Measurements from ENCODE around the gene ROR2. TPM values are rescaled to one million over a fixed set of nuclear protein-coding genes. Genes with fewer than 3 reads are reported as not detected.
"Not testable (repeated sequence)": the region's sequence is repeated elsewhere in the genome, so short reads cannot be mapped to it uniquely, and the experiment has no call there.

Gene ROR2
- total RNA-seq, 2 donors from 2014 or later: 24.7 to 28.4 TPM

DNA sequence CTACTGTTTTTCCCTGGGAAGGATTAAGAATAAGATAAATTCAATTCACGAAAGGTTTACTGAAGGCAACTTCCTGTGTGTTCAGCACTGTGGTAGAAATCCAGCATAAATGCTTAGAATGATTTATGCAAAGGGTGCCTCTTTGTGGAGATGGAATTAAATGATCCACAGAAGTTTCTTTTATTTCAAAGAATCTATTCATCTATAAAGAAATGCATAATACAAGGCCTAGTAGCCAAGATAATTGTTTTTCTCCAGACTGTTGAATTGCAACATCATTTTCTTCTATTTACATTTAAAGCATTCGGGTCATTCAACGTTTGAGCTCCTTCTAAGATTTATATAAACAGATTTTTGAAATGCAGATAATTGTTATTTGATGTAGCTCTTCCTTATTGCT is 387.6 kb downstream of the ROR2 start:
- intact Hi-C loops (cut with DNase I): no loop called here
- DNase-seq (ENCODE audit: low spot score): no peak

- intact Hi-C loops (cut with DNase I): no loop called here
- no peak for DNase-seq (ENCODE audit: low spot score)
Observed at GRCh38 chr9:91560301-91560700, 389.7 kb downstream of the ROR2 start.

DNA sequence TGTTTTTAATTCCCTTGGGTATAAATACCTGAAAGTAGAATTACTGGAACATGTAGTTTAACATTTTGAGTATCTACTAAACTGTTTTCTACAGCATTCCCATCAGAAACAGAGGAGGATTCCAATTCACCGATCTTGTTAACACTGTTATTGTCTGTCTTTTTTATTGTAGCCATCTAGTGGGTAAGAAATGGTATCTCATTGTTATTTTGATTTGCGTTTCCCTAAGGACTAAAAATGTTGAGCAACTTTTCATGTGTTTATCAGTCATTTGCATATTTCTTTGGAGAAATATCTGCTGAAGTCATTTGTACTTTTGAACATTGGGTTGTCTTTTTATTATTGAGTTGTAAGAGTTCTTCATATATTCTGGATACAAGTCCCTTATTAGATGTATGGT is 391.1 kb downstream of the ROR2 start:
- intact Hi-C loops (cut with DNase I): no loop called here
- DNase-seq (ENCODE audit: low spot score): no peak

- no peak for DNase-seq (ENCODE audit: low spot score)
- intact Hi-C loops (cut with DNase I): no loop called here
Observed at GRCh38 chr9:91558395-91558794, 391.6 kb downstream of the ROR2 start.

DNA sequence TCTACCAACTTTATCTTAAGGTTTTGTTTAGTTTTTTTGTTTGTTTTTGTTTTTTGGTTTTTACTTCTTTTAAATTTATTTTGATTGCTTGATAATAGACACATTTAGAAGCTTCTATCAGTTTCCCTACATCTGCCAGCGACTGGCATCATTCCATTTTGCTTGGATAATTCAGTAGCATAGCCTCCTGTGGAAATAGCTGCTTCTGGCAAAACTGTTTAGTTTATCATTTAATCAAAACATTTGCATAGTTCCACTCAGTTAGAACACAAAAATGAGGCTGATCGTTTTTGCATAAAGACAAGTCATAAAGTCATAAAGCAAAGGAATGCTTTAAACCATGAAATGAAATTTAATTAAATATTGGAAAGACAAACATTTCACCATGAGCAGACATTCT is 392.7 kb downstream of the ROR2 start:
- intact Hi-C loops (cut with DNase I): no loop called here
- DNase-seq (ENCODE audit: low spot score): no peak

GRCh38 chr9:91555132-91555531 is 394.9 kb downstream of the ROR2 start:
- intact Hi-C loops (cut with DNase I): no loop called here
- no peak for DNase-seq (ENCODE audit: low spot score)

GRCh38 chr9:91549177-91549576 is 400.9 kb downstream of the ROR2 start:
- intact Hi-C loops (cut with DNase I): no loop called here
- DNase-seq (ENCODE audit: low spot score): no peak

DNA sequence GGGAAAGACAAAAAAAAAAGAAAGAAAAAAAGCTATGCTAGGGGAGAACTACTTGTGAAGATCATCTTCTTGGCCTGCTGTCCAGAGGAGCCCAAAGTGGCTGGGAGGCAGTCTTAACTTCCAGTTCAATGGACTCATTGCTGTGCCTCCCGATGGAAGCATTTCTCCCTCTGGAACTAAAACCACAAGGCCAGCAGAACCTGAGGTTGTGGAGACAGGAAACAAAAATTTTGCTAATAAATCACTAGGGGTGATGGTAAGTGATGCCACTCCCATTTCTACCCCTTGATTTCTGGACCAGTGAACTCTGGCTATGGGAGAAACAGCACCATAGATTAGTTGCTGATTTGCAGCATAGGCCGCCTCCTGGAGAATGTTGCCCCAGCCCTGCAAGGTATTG is 402.9 kb downstream of the ROR2 start:
- intact Hi-C loops (cut with DNase I): no loop called here
- no peak for DNase-seq (ENCODE audit: low spot score)

GRCh38 chr9:91546574-91546973 is 403.5 kb downstream of the ROR2 start:
- DNase-seq (ENCODE audit: low spot score): no peak
- intact Hi-C loops (cut with DNase I): no loop called here

- intact Hi-C loops (cut with DNase I): no loop called here
- DNase-seq (ENCODE audit: low spot score): no peak
Observed at GRCh38 chr9:91541734-91542133, 408.3 kb downstream of the ROR2 start.

DNA sequence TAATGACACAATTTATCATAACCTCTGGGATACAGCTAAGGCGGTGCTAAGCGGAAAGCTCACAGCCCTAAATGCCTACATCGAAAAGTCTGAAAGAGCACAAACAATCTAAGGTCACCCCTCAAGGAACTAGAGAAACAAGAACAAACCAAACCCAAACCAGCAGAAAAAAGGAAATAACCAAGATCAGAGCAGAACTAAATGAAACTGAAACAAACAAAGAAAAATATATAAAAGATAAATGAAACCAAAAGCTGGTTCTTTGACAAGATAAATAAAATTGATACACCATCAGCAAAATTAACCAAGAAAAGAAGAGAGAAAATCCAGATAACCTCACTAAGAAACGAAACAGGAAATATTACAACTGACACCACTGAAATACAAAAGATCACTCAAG is 409.5 kb downstream of the ROR2 start:
- DNase-seq (ENCODE audit: low spot score); intact Hi-C loops (cut with DNase I): not testable (repeated sequence)

DNA sequence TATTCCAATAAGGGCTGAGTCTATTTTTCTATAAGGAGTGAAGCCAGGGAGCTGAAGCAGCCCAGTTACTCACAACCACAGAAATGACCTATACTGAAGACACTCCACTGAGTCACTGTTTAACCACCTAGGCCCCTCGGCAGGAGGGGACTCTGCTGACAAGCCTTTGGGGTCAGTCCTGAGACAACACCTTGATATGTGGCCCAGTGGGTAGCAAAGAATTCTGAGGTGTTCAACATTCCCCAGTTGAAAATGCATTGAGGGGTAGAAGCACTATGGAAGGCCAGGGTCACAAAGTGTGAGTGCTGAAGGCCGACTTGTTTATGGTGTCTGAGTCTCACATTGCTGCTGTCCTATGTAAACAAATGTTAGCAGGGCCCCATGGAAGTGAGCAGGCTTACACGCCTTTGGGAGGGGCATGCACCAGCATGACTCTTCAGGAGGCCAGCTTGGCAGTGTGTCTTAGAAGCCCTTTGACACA is 413.8 kb downstream of the ROR2 start:
- intact Hi-C loops (cut with DNase I): loop anchor here in 1 of 2 donors (1.0 kb wide), 1 partner anchor 21 kb away; no protein-coding TSS in a partner anchor
- no peak for DNase-seq (ENCODE audit: low spot score)

DNA sequence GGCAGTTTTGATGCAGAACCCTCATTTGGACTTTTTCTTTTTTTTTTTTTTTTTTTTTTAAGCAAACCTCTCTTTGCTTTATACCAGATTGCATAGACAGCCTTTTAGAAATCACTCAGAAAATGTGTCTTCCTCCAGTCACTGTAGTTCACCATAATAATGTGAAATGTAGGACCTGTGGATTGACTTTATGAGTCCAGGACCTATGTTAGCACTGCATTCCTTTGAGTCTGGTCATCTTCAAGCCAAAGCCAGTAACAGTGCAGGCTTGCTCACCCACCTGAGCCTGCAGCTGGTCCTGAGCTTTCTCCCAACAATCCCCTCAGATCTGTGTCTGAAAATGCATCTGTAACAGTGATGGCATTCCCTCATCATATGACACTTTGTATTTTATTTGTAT is 415.7 kb downstream of the ROR2 start:
- intact Hi-C loops (cut with DNase I): no loop called here
- DNase-seq (ENCODE audit: low spot score): no peak

GRCh38 chr9:91533382-91533781 is 416.6 kb downstream of the ROR2 start:
- DNase-seq (ENCODE audit: low spot score): no peak
- intact Hi-C loops (cut with DNase I): no loop called here

DNA sequence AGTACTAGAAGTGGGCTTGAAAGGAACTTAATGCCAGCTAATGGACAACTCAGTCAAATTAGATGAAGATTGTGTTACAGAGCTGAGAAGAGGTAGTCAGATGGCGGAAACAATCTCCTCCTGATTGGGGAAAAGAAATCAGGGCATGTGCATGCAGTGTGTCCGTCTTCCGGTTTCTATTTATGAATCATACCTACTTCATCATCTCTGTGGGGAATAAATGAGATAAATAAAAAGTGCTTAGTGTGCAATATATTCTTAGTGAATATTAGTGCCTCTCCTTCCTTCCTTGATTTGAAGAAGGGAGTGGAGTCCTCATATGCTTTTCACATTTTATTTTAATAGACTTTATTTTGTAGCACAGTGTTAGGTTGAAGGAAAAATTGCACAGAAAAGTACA is 417.7 kb downstream of the ROR2 start:
- DNase-seq (ENCODE audit: low spot score): no peak
- intact Hi-C loops (cut with DNase I): no loop called here

DNA sequence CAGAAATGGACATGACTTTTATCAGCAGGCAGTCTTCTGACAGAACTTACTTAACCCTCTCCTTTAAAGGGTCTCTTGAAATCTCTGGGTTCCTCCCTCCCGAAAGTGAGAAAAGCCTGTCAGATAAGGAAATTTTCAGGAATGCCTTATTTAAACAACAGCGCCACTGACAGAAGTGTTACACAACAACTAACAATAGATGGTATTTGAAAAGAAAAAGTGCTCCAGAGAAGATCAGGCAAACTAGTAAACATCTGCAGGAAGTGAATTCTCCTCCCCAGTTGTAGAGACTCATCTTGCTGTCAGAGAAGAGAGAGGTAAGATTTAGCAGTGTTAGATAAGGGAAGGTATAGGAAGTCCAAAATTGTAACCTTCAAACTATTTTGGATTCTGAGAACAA is 419.2 kb downstream of the ROR2 start:
- intact Hi-C loops (cut with DNase I): no loop called here

DNA sequence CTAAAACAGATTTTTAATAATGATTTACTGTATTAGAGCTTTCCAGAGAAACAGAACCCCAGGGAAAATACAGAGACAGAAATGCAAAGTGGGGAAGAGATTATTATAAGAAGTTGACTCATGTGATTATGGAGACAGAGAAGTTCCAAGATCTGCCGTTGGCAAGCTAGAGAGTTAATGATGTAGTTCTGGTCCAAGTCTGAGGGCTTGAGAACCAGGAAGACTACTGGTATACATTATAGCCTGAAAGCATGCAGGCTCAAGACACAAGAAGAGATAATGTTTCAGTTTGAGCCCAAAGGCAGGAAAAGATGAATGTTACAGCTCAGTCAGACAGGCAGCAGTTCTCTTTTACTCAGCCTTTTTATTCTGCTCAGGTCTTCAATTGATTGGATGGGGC is 427.5 kb downstream of the ROR2 start:
- DNase-seq (ENCODE audit: low spot score): no peak
- intact Hi-C loops (cut with DNase I): no loop called here

More for the DNA sequence above, 419.2 kb downstream of the ROR2 start:
- no peak for DNase-seq (ENCODE audit: low spot score)

GRCh38 chr9:91519520-91520277 is 430.3 kb downstream of the ROR2 start:
- intact Hi-C loops (cut with DNase I): no loop called here
- no peak for DNase-seq (ENCODE audit: low spot score)

GRCh38 chr9:91518462-91518861 is 431.6 kb downstream of the ROR2 start:
- intact Hi-C loops (cut with DNase I): no loop called here
- DNase-seq (ENCODE audit: low spot score): no peak

DNA sequence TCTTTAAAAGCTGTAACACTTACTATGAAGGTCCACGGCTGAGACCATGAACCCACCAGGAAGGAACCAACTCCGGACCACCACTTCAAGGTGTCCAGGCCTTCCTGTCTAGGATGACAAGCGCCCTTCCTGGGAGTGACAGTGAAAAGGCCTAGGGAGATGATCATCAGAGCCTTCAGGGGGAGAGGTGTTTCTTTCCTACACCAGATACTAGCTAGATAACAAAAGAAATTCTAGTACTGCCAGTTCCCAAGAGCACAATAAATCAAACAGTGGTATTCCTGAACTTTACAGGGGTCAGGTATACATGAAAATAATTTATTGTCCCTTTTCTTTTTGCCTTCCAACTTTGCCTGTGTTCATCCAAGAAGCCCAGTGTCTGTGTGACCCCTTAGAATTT is 432.2 kb downstream of the ROR2 start:
- intact Hi-C loops (cut with DNase I): no loop called here
- no peak for DNase-seq (ENCODE audit: low spot score)

GRCh38 chr9:91517332-91517731 is 432.7 kb downstream of the ROR2 start:
- intact Hi-C loops (cut with DNase I); DNase-seq (ENCODE audit: low spot score): not testable (repeated sequence)

Data from posterior vena cava (tissue), 2 donors.